ENCODE measurements around the gene SIK2.

SIK2 gene

GRCh38 chr11:111582881-111583280 is 19.4 kb upstream of the SIK2 start:
- no peak for DNase-seq

DNA sequence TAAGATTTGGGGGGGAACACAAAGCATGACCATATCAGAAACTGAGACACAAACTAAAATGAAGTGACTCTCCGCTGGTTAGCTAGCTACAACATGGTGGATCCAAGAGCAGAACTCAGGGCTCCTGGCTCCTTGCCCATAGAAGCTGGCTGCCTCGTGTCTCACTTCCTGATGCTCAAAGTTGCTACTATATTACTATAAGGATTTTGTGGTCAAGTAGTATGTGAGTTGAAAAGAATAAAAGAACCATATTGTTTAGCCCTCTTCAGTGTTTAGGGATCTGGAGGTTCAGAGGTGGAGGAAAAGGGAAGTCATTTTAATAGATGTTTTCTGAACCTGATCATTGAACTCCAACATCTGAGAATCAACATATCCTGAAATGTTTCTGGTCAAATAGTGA is 16.9 kb upstream of the SIK2 start:
- DNase-seq: no peak

- no peak for DNase-seq
Observed at GRCh38 chr11:111586388-111586831, 15.8 kb upstream of the SIK2 start.

DNA sequence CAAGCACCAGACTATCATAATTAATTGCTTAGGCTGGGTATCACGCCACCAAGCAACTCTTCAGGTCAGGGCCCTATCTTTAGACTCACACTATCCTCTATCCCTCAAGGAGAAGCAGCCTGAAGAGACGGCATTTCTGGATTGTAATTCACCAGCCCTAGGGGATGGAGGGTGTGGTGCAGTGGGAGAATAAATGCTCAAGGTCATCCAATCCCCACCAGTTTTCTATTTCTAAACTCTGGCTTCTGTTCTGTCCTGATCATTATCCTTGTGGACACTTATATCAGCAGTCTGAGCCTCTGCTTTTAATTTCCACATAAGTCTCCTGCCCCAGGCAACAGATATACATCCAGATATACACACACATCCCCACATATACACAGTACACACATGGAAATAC is 13.1 kb upstream of the SIK2 start:
- DNase-seq: no peak

DNA sequence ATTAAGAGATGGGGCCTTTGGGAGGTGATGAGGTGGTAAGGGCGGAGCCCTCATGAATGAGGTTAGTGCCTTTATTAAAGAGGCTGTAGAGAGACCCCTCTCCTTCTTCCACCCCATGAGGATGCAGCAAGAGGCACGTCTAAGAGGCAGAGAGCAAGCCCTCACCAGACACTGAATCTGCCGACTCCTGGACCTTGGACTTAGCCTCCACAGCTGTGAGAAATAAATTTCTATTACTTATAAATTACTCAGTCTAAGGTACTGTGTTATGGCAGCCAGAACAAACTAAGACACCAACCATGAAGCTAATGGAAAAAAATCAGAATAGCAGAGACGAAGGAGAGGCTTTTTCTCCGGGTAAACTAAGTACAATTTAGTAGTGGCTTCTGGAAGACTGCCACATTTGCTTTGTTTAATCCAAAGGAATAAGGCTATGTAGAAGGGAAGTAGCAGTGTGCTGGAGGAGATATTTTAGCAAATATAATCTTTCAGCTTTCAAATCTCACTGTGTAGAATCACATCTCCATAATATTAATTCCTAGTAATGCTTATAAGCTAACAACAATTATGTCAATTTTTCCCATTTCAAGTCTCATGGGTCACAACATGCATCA is 12.3 kb upstream of the SIK2 start:
- DNase-seq: no peak

- DNase-seq: no peak
Observed at GRCh38 chr11:111591187-111591960, 10.9 kb upstream of the SIK2 start.

- DNase-seq: no peak
Observed at GRCh38 chr11:111592491-111592890, 9.8 kb upstream of the SIK2 start.

DNA sequence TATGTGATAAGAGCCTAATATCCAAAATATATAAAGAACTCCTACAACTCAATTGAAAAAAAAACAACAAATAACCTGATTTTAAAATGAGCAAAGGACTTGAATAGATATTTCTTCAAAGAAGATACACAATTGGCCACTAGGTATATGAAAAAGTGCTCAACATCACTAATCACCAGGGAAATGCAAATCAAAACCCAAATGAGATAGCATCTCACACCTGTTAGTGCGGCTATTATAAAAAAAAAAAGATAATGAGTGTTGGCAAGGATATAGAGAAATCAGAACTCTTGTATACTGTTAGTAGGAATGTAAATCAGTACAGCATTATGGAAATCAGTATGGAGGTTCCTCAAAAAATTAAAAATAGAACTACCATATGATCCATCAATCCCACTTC is 5.9 kb upstream of the SIK2 start:
- DNase-seq: no peak

- DNase-seq: no peak
Observed at GRCh38 chr11:111598148-111598547, 4.1 kb upstream of the SIK2 start.

- no peak for DNase-seq
Observed at GRCh38 chr11:111598559-111598958, 3.7 kb upstream of the SIK2 start.

GRCh38 chr11:111601636-111601978 is 642 bp upstream of the SIK2 start:
- DNase-seq: no peak

- DNase-seq: peak; percentile 47
Observed at GRCh38 chr11:111602865-111603610, 789 bp downstream of the SIK2 start.

- no peak for DNase-seq
Observed at GRCh38 chr11:111603611-111604130, 1.4 kb downstream of the SIK2 start.

- peak; percentile 56 for DNase-seq
Observed at GRCh38 chr11:111604392-111605009, 2.3 kb downstream of the SIK2 start.

- DNase-seq: no peak
Observed at GRCh38 chr11:111605681-111606080, 3.4 kb downstream of the SIK2 start.

- no peak for DNase-seq
Observed at GRCh38 chr11:111606986-111607385, 4.7 kb downstream of the SIK2 start.

- no peak for DNase-seq
Observed at GRCh38 chr11:111607751-111608150, 5.5 kb downstream of the SIK2 start.

DNA sequence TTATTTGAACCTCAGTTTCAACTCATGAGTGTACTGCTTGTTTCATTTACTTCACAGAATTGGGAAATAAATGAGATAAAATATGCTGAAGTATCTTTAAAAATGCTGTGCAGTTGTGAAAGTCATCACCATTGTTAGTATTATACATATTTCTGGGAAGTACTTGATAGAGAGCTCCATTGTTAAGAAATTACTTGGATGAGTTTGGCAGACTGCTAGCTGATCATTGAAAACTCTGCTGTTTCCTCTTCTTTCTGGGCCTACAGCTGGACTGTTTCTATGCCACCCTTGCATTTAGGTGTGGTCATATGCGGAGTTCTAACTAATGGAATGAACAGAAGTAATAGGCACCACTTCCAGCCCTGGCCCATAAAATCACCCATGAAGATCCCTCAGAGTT is 10.0 kb downstream of the SIK2 start:
- no peak for DNase-seq

- DNase-seq: no peak
Observed at GRCh38 chr11:111617286-111617685, 15.0 kb downstream of the SIK2 start.

DNA sequence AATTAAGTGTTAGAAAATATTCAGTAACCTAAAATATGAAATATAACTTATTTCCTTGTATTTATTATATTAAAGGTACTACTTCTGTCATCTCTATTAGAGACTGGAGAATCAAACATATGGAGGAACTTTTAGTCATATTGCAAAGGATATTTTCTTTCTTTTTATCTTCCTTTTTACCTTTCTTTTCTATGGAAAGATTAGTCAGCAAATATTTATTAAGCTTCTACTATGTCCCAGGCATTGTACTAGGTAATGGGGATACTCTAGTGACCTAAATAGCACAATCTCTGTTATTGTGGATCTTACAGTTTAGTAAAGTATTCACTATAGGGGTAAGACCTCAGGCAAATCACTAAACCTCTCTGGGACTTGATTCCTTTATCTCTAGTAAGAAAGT is 18.3 kb downstream of the SIK2 start:
- no peak for DNase-seq

DNA sequence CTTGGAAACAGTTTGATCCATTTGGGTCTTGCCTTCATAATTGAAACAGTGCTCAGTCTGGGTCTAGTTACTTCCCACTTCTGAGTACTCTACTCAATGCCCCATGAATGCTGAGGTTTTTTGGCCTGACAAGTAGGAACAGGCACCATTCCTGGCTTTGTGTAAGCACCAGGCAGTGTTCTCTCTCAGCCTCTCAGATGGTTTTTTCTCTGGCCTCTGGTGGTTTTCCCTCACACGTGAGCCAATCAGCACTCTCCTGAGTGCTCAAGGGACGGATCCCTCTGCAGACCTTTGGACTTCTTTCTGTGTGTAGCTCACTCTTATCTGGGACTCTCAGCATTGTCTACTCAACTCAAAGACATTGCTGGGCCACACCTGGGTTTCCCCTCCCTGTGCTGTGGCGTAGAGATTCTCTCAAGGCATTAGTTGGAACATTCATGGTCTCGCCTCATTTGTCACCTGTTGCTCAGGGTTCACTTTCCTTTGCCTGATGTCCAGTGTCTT is 21.3 kb downstream of the SIK2 start:
- DNase-seq: no peak

- no peak for DNase-seq
Observed at GRCh38 chr11:111624608-111625007, 22.4 kb downstream of the SIK2 start.

GRCh38 chr11:111627591-111627990 is 25.3 kb downstream of the SIK2 start:
- DNase-seq: no peak
